HG02759 (cell line): Measurements from ENCODE around the gene ENPP1.
A peak's percentile ranks its signal among the peaks of the same experiment; 100 is the strongest.
"Not testable (repeated sequence)": the region's sequence is repeated elsewhere in the genome, so short reads cannot be mapped to it uniquely, and the experiment has no call there.

ENCODE experiments used
- ATAC-seq: cut with Tn5 transposase; IDR thresholded peaks from one replicate; pipeline ENCODE4 v1.9.1; 2021; ENCODE audit warnings: mild to moderate bottlenecking, moderate library complexity; ENCODE audit not compliant: unreplicated experiment

Gene ENPP1

DNA sequence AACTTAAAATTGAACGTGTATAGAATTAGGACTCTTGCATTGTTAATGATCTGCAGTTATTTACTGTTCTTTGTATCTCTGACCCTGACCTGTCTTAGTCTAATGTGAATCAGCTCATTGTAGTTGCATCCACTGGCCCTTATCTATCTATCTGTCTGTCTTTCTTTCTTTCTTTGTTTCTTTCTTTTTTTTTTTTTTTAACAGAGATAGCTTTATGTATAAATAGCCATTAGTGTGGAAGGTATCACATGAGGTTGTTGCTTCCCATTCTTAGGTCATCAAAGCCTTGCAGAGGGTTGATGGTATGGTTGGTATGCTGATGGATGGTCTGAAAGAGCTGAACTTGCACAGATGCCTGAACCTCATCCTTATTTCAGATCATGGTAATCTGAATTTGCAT is 59.9 kb downstream of the ENPP1 start:
- ATAC-seq: no peak

DNA sequence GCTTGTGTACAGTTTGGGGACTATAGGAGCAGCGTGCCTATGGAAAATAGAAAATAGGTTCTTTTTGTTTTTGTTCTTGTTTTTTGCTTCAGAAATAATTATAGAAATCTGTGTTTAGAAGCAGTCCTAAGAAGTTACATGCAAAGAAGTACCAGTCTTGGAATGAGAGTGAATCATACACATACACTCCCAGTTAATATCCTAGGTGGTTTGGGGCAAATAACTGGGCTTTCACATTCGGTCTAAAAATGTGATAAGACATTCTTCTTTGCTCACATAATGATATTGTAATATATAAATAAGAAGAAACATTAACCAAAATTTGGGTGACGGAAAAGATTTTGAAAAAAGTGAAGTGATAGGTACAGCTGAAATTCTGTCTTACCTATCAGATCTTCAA is 61.0 kb downstream of the ENPP1 start:
- no peak for ATAC-seq

DNA sequence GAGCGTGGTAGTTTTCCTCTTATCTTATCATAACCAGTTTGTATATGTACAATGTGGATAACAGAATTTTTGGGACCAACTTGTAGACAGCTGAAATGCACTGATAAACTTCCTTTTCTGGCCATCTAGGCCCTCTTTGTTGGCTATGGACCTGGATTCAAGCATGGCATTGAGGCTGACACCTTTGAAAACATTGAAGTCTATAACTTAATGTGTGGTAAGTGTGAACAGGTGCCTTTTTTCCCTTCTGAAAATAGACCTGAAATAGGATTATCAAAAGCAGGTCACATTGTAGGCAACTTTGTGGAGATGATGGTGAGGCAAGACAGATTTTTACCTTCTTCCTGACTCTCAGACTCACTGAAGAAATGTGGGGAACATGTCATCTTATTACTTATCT is 67.8 kb downstream of the ENPP1 start:
- ATAC-seq: no peak

DNA sequence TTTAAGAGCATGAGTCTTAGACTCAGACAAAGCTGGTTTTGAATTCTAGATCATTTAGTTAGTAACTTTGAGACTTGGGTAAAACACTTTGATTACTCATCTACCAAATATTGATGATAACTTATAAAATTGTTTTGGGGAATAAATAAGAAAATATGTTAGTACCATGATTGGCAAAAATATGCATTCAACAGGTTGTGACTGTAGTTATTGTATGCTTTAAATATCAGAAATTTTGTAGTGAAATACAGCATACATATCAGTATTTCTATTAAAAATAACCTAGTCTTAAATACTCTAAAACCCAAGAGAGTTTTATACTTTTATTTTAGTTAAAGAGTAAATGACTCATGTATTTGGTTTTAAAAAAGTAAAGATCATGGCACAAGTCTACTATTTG is 68.7 kb downstream of the ENPP1 start:
- no peak for ATAC-seq

DNA sequence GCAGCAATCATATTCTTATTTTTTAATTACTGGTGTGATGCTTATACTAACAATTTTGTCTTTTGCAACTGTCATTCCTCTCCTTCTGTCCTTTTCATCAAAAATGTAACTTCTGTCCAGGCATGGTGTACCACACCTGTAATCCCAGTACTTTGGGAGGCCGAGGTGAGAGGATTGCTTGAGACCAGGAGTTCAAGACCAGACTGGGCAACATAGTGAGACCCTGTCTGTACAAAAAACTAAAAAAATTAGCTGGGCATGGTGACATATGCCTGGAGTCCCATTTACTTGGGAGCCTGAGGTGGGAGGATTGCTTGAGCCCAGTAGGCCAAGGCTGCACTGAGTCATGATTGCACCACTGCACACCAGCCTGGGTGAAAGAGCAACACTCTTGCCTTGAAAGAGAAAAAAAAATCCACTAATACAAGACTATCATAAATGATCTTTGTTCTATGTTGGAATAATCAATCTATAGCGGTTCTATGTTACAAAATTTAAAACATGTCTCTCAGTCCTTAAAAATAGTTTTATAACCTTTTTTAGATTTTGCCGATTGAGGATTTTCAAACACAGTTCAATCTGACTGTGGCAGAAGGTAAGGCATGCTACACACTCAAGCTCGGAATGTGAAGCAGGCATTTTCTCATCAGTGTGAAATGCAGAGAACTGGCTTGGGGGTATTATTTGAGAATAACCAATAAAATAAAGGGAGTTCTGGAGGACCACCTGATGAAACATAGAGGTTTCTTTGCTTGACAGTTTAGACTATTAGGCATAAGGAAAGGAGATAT is 70.4 kb downstream of the ENPP1 start:
- ATAC-seq: no peak

DNA sequence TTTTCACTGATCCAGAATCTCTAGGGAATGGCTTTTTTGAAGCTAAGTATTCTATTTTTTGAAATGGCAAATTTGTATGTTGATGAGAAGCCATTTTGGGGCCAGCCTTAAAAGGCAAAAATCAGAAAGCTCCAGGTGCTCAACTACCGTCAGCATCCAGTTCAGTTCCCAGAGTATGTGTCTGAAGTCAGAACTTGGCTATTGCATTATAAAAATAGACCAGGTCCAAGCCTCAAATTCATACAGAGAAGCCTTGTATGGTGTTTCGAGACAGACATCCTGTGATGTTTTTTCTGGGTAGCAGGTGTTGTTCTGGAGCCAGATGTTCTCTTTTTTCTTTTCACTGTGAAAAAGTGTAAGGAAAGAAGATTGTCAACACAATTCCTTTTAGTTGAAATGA is 75.2 kb downstream of the ENPP1 start:
- no peak for ATAC-seq

DNA sequence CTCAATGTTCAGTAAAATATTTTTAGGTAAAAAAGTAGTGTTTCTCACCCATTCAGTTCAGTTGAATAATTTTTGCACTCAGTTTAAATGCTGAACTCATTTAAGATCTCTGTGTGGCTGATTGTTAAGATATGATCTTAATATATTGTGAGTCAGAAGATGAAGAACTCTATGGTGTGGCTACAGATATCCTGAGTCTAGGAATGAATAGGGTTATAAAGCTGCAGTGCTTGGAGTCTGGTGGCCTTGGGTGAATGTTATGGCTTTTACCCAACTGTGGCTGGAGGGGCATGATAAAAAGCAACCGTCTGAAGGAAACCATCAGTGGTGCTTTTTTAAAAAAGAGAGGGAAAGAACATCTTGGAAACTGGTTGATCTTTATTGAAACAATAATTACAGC is 77.4 kb downstream of the ENPP1 start:
- no peak for ATAC-seq

DNA sequence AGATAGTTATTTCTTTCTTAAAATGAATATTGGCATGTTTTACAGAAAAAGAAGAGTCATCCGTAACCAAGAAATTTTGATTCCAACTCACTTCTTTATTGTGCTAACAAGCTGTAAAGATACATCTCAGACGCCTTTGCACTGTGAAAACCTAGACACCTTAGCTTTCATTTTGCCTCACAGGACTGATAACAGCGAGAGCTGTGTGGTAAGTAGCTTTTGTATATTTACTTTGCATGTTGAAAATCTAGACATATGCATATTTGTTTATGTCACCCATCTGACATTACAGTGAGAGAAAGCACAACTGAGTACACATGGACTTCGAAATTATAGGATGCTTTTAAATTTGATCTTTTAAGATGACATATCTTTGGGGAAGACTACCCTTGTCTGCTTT is 78.7 kb downstream of the ENPP1 start:
- no peak for ATAC-seq

DNA sequence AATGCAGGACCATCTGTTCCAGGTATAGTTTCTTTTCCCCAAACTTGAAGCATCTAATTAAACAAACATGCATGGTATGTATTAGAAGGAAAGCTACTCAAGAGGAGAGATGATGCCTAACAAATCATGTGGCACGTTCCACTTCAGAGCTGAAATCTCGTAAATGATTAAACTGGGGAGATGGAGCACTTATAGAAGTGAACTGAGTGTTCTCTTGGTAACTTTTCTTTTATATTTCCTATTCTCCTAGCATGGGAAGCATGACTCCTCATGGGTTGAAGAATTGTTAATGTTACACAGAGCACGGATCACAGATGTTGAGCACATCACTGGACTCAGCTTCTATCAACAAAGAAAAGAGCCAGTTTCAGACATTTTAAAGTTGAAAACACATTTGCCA is 82.3 kb downstream of the ENPP1 start:
- ATAC-seq: no peak

DNA sequence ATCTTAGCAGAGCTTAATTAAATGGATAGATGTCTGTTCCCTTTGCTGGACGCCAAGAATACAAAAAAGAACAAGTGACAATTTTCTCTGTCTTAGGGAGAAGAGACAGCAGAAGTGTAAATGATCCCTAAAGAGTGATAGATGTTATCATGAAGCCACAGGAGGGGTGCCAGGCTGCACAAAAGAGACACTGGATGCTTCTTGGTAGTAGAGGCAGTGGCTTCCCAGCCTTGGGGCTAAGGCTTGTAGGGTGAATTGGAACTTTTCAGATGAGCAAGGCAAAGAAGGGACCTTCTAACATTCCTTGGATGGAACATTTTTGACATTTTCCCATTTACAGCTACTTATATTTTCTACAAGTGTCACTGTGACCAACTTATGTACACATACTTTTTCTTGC is 85.4 kb downstream of the ENPP1 start:
- ATAC-seq: no peak

DNA sequence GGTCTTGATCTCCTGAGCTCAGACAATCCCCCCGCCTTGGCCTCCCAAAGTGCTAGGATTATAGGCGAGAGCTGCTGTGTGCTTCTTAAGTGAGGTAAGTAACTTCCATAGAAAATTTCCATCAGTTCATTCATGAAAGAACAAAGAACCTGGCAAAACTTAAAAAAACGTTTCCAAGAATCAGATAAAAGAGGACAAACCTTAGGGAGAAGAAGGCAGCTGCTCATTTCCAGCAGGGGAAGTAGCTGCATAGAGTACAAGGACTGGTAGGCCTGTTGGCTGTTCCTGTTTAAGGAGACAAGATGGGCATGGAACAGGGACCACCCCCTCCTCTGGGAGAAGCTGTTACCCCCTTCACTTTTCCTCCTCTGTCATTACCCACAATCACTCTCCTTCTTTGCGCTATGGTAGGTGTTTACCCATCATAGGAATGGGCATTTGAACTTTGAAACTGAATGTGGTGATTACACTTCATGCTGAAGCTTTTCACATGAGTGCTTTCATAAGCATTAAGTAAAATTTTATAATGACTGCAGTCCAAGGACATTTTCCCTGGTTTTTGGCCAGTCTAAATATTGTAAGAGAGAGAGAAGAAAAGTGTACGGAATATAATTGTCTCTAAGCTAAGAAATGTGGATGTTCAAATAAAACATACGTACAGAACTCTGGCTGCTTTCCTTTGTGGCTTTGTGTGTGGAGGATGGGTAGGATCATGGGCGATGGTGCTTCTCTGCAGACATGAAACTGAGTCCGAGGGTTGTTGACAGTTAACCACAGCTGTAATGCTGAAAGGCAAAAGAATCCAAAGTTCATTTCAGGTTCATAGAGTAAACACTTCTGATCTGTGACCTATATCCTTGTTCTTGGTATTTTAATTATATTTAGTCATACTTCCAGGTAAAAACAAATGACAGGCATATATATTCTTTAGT is 86.9 kb downstream of the ENPP1 start:
- no peak for ATAC-seq

DNA sequence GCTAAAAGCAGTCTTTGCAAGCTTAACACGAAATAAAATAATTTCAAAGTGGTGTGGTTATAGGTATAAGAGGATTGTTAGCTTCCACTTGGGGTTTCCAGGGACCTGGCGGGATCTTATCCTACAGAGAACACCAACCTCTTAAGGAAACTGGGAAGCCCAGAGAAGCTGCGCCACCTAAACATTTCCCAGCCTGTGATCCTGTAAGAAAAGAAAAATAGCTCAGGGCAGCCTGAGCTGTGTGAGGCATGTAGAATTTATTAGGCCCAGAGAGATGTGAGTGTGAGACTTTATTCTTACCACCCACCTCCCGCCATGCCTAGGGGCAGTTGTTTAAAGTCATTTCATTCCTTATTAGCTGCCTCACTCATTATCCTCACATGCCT is 89.2 kb downstream of the ENPP1 start:
- no peak for ATAC-seq

DNA sequence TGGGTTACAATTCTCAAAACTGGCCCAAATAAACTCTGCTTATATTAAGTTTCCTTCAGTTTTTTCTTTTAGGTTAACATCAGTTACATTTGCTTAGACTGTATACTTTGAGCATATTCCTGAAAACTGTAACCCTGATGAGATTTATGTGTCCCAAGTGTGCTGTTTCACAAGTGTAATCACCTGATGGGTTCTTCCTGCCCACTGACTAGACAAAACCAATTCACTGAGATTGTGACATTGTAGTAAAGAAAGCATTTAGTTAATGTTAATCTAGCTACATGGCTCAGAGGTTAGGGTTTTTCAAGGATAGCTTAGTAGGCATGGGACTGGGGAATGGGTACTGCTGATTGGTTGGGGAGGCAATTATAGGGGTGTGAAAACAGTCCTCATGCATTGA is 89.8 kb downstream of the ENPP1 start:
- ATAC-seq: no peak

DNA sequence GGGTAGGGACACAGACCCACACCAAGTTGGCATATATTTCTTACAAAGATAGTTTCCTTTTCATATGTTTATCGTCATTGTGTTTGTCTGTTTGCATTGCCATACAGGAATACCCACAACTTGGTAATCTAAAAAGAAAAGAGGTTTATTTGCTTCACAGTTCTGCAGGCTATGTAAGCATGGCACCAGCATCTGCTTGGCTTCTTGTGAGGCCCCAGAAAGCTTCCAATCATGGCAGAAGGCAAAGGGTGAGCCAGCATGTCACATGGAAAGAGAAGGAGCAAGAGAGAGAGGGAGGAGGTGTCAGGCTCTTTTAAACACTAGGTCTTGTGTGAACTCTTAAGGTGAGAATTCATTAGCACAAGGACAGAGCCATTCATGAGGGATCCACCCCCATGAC is 90.9 kb downstream of the ENPP1 start:
- ATAC-seq: no peak

DNA sequence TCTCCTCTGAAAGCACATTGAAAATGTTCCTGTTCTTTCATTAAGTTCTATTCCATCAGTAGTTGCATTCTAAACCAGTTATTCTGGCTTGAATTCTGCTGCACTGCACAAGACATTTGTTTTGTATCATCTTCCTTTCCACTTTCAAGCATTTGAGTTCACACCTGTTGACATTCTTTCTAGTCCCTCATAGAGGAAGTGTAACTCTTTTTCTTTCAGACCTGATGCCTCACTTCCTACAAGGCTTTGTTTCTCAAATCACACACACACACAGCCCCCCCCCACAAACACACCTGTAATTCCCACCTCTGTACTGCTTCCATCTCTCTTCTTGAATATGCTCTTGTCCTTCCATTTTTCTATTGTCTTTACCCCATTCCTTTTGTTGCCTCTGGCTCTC is 92.4 kb downstream of the ENPP1 start:
- ATAC-seq: no peak

DNA sequence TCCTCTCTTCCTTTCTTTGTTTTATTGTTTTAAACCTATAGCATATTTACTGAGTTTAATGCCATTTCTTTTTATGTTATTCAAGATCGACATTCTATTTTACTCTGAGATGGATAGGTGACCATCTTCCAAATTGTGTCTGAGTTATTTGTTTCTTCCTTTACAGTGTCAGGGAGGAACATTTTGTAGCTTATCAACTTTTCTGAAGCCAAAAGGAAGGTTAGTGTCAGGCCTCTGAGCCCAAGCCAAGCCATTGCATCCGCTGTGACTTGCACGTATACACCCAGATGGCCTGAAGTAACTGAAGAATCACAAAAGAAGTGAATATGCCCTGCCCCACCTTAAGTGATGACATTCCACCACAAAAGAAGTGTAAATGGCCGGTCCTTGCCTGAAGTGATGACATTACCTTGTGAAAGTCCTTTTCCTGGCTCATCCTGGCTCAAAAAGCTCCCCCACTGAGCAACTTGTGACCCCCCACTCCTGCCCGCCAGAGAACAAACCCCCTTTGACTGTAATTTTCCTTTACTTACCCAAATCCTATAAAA is 93.6 kb downstream of the ENPP1 start:
- not testable (repeated sequence) for ATAC-seq

DNA sequence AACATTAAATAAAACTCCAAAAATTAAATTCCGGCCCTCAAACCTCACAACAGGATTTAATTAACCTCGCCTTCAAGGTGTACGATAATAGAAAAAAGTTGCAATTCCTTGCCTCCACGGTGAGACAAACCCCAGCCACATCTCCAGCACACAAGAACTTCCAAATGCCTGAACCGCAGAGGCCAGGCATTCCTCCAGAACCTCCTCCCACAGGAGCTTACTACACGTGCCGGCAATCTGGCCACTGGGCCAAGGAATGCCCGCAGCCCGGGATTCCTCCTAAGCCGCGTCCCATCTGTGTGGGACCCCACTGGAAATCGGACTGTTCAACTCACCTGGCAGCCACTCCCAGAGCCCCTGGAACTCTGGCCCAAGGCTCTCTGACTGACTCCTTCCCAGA is 95.9 kb downstream of the ENPP1 start:
- not testable (repeated sequence) for ATAC-seq

DNA sequence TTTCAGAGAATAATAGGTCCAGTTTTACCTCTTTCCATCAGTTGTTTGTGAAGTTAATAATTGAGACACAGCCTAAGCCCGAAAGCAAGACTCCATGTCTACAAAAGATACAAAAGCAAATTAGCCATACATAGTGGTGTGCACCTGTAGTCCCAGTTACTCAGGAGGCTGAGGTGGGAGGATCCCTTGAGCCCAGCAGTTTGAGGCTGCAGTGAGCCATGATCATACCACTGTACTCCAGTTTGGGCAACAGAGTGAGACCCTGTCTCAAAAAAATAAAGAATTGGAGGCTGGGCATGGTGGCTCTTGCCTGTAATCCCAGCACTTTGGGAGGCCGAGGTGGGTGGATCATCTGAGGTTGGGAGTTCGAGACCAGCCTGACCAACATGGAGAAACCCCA is 101.0 kb downstream of the ENPP1 start:
- not testable (repeated sequence) for ATAC-seq

DNA sequence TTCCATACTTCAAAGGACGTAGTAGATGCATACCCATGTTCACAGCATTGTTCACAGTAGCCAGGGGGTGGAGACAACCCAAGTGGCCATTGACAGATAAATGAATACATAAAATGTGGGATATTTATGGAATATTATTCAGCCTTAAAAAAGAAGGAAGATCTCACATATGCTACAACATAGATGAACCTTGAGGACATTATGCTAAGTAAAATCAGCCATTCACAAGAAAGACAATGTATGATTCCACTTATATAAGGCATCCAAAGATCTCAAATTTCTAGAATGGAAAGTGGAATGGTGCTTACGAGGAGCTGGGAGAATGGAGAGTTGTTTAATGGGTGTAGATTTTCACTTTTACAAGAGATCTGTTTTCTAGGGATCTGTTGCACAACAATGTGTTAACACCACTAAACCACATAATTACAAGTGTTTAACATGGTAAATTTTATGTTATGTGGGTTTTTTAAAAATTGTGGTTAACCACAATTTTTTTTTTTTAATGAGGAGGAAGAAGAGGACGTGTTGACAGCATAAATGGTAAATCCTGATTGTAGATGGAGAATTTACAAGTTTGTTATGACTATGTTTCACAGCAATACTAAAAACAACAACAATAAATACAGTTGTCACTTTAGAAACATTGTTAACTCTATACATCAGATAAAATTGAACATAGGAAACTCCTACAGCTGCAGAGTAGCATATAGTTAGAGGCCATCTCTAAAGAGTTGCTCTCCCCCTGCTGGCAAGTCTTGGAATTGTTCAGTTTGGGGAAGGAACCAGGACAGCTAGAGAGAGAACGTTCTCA is 101.8 kb downstream of the ENPP1 start:
- peak; percentile 98 for ATAC-seq

DNA sequence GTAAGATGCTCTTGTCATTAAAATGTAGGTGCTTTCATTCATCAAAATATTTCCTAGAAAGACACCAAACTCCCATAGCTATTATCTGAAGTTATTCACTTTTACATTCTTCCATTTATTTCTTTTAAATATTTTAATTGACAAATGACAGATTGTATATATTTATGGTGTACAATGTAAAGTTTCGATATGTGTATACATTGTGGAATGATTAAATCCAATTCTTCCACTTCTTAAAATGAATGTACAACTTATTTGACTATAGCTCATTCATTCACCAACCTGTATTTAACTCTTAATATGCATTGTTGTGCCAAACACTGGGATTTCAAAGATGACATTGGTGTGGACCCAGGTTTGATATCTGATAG is 102.4 kb downstream of the ENPP1 start:
- no peak for ATAC-seq

DNA sequence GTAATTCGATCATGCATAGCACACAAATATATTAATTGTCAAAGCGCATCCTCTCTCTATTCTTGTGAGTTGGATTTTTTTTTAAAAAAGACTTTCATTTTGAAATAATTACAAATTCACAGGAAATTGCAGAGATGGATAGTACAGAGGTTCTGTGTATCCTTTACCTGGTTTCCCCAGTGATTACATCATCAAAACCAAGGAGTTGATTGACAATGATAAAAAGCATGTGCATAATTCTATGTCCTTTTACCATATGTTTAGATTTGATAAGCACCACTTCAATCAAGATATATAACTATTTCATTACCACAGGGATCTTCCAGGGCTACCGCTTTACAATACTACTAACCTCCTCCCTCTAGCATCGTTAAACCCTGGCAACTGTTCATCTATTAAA is 103.1 kb downstream of the ENPP1 start:
- ATAC-seq: no peak
